Caco-2 (cell line): ENCODE results near the gene OSBPL8. TPM values are rescaled to one million over a fixed set of nuclear protein-coding genes. Genes with fewer than 3 reads are reported as not detected.

Experiments used
- BruUV-seq: library from RNA; stranded (reverse); fragments of 400-500 nt; replicated peaks from 2 replicates; lab custom pipeline; 2021; lab: Mats Ljungman, UMichigan
- CTCF ChIA-PET: fragments of 300-600 bp; sonication (Branson Sonifier 250); formaldehyde crosslinking; loops from one replicate; lab custom pipeline; 2022; ENCODE audit warnings: antibody characterized with exemption; lab: Charles Lee
- POLR2A ChIA-PET: fragments of 300-600 bp; sonication (Branson Sonifier 250); formaldehyde crosslinking; loops from one replicate; lab custom pipeline; 2022; ENCODE audit warnings: antibody characterized with exemption; lab: Charles Lee
- DNase-seq, 2 experiments: peaks; one replicate each; pipeline versions ENCODE4 v3.0.0 to v3.0.0-alpha.2; 2020 to 2022
- H3K27me3 ChIP-seq: replicated peaks from 2 replicates; pipeline ENCODE4 v1.6.0; 2011; ENCODE audit warnings: low read length; ENCODE audit not compliant: control insufficient read depth, insufficient read depth
- H3K36me3 ChIP-seq: 2 replicates; pipeline ENCODE4 v1.5.1; 2011; ENCODE audit warnings: low read length; ENCODE audit not compliant: control insufficient read depth, insufficient read depth
- H3K4me1 ChIP-seq: fragments of 250-450 bp; sonication (Bioruptor Pico); 2 replicates; pipeline ENCODE4 v1.5.1; 2020; ENCODE audit warnings: mild to moderate bottlenecking
- H3K4me3 ChIP-seq: 2 replicates; pipeline ENCODE4 v1.5.1; 2011; ENCODE audit warnings: low read depth, mild to moderate bottlenecking, control low read depth, low read length
- H3K9me3 ChIP-seq: fragments of 250-450 bp; sonication (Bioruptor Pico); 2 replicates; pipeline ENCODE4 v1.5.1; 2020; ENCODE audit warnings: mild to moderate bottlenecking, moderate library complexity
- H3K27ac Mint-ChIP-seq: one replicate; pipeline ENCODE4 v1.8.0; 2022; ENCODE audit warnings: mixed read lengths; ENCODE audit not compliant: unreplicated experiment
- H3K27me3 Mint-ChIP-seq: one replicate; pipeline ENCODE4 v1.8.0; 2022; ENCODE audit warnings: mixed read lengths; ENCODE audit not compliant: insufficient read depth, unreplicated experiment
- H3K36me3 Mint-ChIP-seq: one replicate; pipeline ENCODE4 v1.8.0; 2022; ENCODE audit warnings: mild to moderate bottlenecking, mixed read lengths; ENCODE audit not compliant: insufficient read depth, unreplicated experiment
- H3K4me1 Mint-ChIP-seq: one replicate; pipeline ENCODE4 v1.8.0; 2022; ENCODE audit warnings: low read depth, mixed read lengths; ENCODE audit not compliant: unreplicated experiment
- H3K4me3 Mint-ChIP-seq: one replicate; pipeline ENCODE4 v1.8.0; 2022; ENCODE audit warnings: mild to moderate bottlenecking, moderate library complexity, mixed read lengths; ENCODE audit not compliant: unreplicated experiment
- H3K9me3 Mint-ChIP-seq: one replicate; pipeline ENCODE4 v1.8.0; 2022; ENCODE audit warnings: mixed read lengths; ENCODE audit not compliant: unreplicated experiment
- intact Hi-C: fragments of 100-400 bp; cut with micrococcal nuclease; formaldehyde crosslinking; loops from one replicate; pipeline ENCODE4 v1.10.0; 2022; ENCODE audit not compliant: unreplicated experiment
- total RNA-seq: library from RNA; stranded (reverse); gene quantifications from 2 replicates; pipeline ENCODE4 v1.2.3, GENCODE V29; 2022
- TF ChIP-seq, protein P1 (sequence below), 2 experiments: fragments of 200-600 bp in 1 of 2; IDR thresholded peaks; 1 replicate in 1 of 2; 2 replicates in 1 of 2; pipeline versions ENCODE4 v1.5.1 to v1.8.0; 2011 to 2022; ENCODE audit warnings: antibody characterized with exemption in 1 of 2, control low read depth in 1 of 2, inconsistent platforms in 1 of 2, low read depth in 1 of 2, low read length in 1 of 2, mild to moderate bottlenecking in 1 of 2, moderate library complexity in 1 of 2; ENCODE audit not compliant: insufficient read depth in 1 of 2, severe bottlenecking in 1 of 2, unreplicated experiment in 1 of 2

OSBPL8 gene
- total RNA-seq, 1 experiment from 2014 or later: 50.0 TPM

DNA sequence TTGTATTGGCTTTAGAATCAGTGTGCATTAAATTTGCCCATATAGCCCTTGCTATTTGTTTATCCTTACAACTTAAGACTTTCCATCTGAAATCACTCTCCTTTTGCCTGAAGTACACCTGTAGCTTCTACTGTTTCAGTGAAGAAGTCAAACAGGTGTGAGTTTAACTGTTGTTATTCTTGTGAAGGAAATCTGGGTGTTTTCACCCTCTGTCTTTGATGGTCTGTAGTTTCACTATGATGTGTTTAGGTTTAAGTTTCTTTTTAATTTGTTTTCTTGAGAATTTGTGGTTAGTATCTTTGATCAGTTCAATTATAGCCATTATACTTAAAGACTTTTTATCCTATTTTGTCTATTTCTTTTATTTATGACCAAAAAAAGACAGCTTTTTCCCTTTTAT is 142.5 kb downstream of the OSBPL8 start:
- H3K36me3 Mint-ChIP-seq: no peaks in the 10 kb centered on the region
- no peak overlapping the region for H3K4me3 Mint-ChIP-seq
- peaks cover 13% of the 10 kb centered on the region for H3K4me1 Mint-ChIP-seq
- Histone ChIP-seq H3K36me3 (no peaks in the 10 kb centered on the region), H3K9me3 (no peaks in the 10 kb centered on the region), H3K27me3 (no peaks in the 10 kb centered on the region), H3K4me3 (no peak overlapping the region), H3K4me1 (peaks cover 16% of the 10 kb centered on the region)
- no peaks in the 10 kb centered on the region for H3K27me3 Mint-ChIP-seq
- no TSS peak for BruUV-seq
- TF ChIP-seq, protein P1, sequence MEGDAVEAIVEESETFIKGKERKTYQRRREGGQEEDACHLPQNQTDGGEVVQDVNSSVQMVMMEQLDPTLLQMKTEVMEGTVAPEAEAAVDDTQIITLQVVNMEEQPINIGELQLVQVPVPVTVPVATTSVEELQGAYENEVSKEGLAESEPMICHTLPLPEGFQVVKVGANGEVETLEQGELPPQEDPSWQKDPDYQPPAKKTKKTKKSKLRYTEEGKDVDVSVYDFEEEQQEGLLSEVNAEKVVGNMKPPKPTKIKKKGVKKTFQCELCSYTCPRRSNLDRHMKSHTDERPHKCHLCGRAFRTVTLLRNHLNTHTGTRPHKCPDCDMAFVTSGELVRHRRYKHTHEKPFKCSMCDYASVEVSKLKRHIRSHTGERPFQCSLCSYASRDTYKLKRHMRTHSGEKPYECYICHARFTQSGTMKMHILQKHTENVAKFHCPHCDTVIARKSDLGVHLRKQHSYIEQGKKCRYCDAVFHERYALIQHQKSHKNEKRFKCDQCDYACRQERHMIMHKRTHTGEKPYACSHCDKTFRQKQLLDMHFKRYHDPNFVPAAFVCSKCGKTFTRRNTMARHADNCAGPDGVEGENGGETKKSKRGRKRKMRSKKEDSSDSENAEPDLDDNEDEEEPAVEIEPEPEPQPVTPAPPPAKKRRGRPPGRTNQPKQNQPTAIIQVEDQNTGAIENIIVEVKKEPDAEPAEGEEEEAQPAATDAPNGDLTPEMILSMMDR (IDR thresholded peaks at IDR 0.05; ENCODE audit: insufficient read depth in 1 of 2, low read depth in 1 of 2, low read length in 1 of 2, severe bottlenecking in 1 of 2, unreplicated experiment in 1 of 2): no peak
- intact Hi-C loops: no loop called here
- ChIA-PET CTCF (no interaction called here), POLR2A (no interaction called here)
- H3K9me3 Mint-ChIP-seq: no peaks in the 10 kb centered on the region
- no peak overlapping the region for H3K27ac Mint-ChIP-seq
- DNase-seq: no peak

GRCh38 chr12:76413121-76413520 is 146.4 kb downstream of the OSBPL8 start:
- H3K4me1 ChIP-seq: no peaks in the 10 kb centered on the region
- H3K27me3 Mint-ChIP-seq: no peaks in the 10 kb centered on the region
- H3K9me3 ChIP-seq: no peaks in the 10 kb centered on the region
- no peaks in the 10 kb centered on the region for H3K27me3 ChIP-seq
- H3K4me3 Mint-ChIP-seq: no peak overlapping the region
- CTCF ChIA-PET: no interaction called here
- no TSS peak for BruUV-seq
- H3K27ac Mint-ChIP-seq: no peak overlapping the region
- intact Hi-C loops: no loop called here
- no peak for DNase-seq
- no peaks in the 10 kb centered on the region for H3K36me3 ChIP-seq
- TF ChIP-seq, protein P1 (IDR thresholded peaks at IDR 0.05; ENCODE audit: insufficient read depth in 1 of 2, low read depth in 1 of 2, low read length in 1 of 2, severe bottlenecking in 1 of 2, unreplicated experiment in 1 of 2): no peak
- no peak overlapping the region for H3K4me3 ChIP-seq
- H3K36me3 Mint-ChIP-seq: no peaks in the 10 kb centered on the region
- H3K9me3 Mint-ChIP-seq: no peaks in the 10 kb centered on the region
- peaks cover 14% of the 10 kb centered on the region for H3K4me1 Mint-ChIP-seq
- POLR2A ChIA-PET: no interaction called here

GRCh38 chr12:76410781-76411180 is 148.8 kb downstream of the OSBPL8 start:
- POLR2A ChIA-PET: no interaction called here
- no peak for DNase-seq
- Mint-ChIP-seq H3K4me3 (no peak overlapping the region), H3K27ac (no peak overlapping the region), H3K4me1 (peaks cover 8% of the 10 kb centered on the region), H3K27me3 (no peaks in the 10 kb centered on the region), H3K36me3 (no peaks in the 10 kb centered on the region), H3K9me3 (no peaks in the 10 kb centered on the region)
- CTCF ChIA-PET: no interaction called here
- H3K4me3 ChIP-seq: no peak overlapping the region
- TF ChIP-seq, protein P1 (IDR thresholded peaks at IDR 0.05; ENCODE audit: insufficient read depth in 1 of 2, low read depth in 1 of 2, low read length in 1 of 2, severe bottlenecking in 1 of 2, unreplicated experiment in 1 of 2): no peak
- no peaks in the 10 kb centered on the region for H3K27me3 ChIP-seq
- no TSS peak for BruUV-seq
- no peaks in the 10 kb centered on the region for H3K36me3 ChIP-seq
- intact Hi-C loops: no loop called here
- no peaks in the 10 kb centered on the region for H3K4me1 ChIP-seq
- H3K9me3 ChIP-seq: no peaks in the 10 kb centered on the region
